GM18951 (cell line): Measurements from ENCODE around the gene CMSS1.

Experiments
- POLR2A ChIP-seq: IDR thresholded peaks from 4 replicates; pipeline ENCODE4 v1.6.1; 2011; ENCODE audit warnings: mild to moderate bottlenecking; ENCODE audit not compliant: insufficient read length, insufficient read depth; ENCODE audit errors: extremely low read depth
- in situ Hi-C: fragments of 300-500 bp; cut with MboI; formaldehyde crosslinking; loops from one replicate; pipeline ENCODE4 v1.12.0; 2022; ENCODE audit warnings: low sequenced_read_pairs, mixed read lengths, inconsistent platforms; ENCODE audit not compliant: unreplicated experiment

The CMSS1 gene

GRCh38 chr3:100102757-100103156 is 285.1 kb downstream of the CMSS1 start:
- TF ChIP-seq POLR2A, result no peak
- in situ Hi-C loops, result no loop called here

GRCh38 chr3:100103558-100104441 is 286.1 kb downstream of the CMSS1 start:
- TF ChIP-seq POLR2A, result peak; percentile 46
- in situ Hi-C loops, result no loop called here

GRCh38 chr3:100104442-100104798 is 286.8 kb downstream of the CMSS1 start:
- in situ Hi-C loops, result no loop called here

GRCh38 chr3:100104817-100105413 is 287.3 kb downstream of the CMSS1 start:
- in situ Hi-C loops, result no loop called here
- TF ChIP-seq POLR2A, result no peak

More at GRCh38 chr3:100104442-100104798, 286.8 kb downstream of the CMSS1 start:
- peak; percentile 1 for TF ChIP-seq POLR2A

- TF ChIP-seq POLR2A, result no peak
- in situ Hi-C loops, result no loop called here
Observed at GRCh38 chr3:100105501-100105900, 287.8 kb downstream of the CMSS1 start.

GRCh38 chr3:100106094-100106493 is 288.4 kb downstream of the CMSS1 start:
- TF ChIP-seq POLR2A, result no peak
- in situ Hi-C loops, result no loop called here

GRCh38 chr3:100106531-100107141 is 289.0 kb downstream of the CMSS1 start:
- no peak for TF ChIP-seq POLR2A
- in situ Hi-C loops, result no loop called here

GRCh38 chr3:100107221-100107814 is 289.7 kb downstream of the CMSS1 start:
- no peak for TF ChIP-seq POLR2A
- in situ Hi-C loops, result no loop called here

GRCh38 chr3:100108464-100109079 is 290.9 kb downstream of the CMSS1 start:
- in situ Hi-C loops, result no loop called here
- TF ChIP-seq POLR2A, result no peak

- TF ChIP-seq POLR2A, result no peak
- in situ Hi-C loops, result no loop called here
Observed at GRCh38 chr3:100110162-100110561, 292.5 kb downstream of the CMSS1 start.

GRCh38 chr3:100111728-100112127 is 294.1 kb downstream of the CMSS1 start:
- TF ChIP-seq POLR2A, result no peak

GRCh38 chr3:100113723-100114412 is 296.2 kb downstream of the CMSS1 start:
- no peak for TF ChIP-seq POLR2A
- in situ Hi-C loops, result no loop called here

More at GRCh38 chr3:100111728-100112127, 294.1 kb downstream of the CMSS1 start:
- in situ Hi-C loops, result no loop called here
